Activated naive CD4-positive, alpha-beta T cell treated with anti-CD3 and anti-CD28 coated beads for 36 hours (primary cell): Measurements from ENCODE around the gene PCDH8. TPM values are rescaled to one million over a fixed set of nuclear protein-coding genes. Genes with fewer than 3 reads are reported as not detected.
"Not testable (repeated sequence)": the region's sequence is repeated elsewhere in the genome, so short reads cannot be mapped to it uniquely, and the experiment has no call there.

ENCODE experiments used
- CTCF ChIA-PET: fragments of 350-600 bp; sonication (Branson Sonifier 250); formaldehyde crosslinking; loops from one replicate; lab custom pipeline; 2021; ENCODE audit warnings: antibody characterized with exemption; lab: Charles Lee
- DNase-seq: peaks from one replicate; pipeline ENCODE4 v3.0.0-alpha.2; 2020
- H3K27ac Mint-ChIP-seq: one replicate; pipeline ENCODE4 v1.8.0; 2021; ENCODE audit warnings: mild to moderate bottlenecking, mixed read lengths
- H3K27me3 Mint-ChIP-seq: one replicate; pipeline ENCODE4 v1.8.0; 2021; ENCODE audit warnings: low read depth, mixed read lengths
- H3K36me3 Mint-ChIP-seq: one replicate; pipeline ENCODE4 v1.8.0; 2021; ENCODE audit warnings: low read depth, mixed read lengths
- H3K4me1 Mint-ChIP-seq: one replicate; pipeline ENCODE4 v1.8.0; 2021; ENCODE audit warnings: low read depth, mixed read lengths
- H3K4me3 Mint-ChIP-seq: one replicate; pipeline ENCODE4 v1.8.0; 2021; ENCODE audit warnings: mild to moderate bottlenecking, moderate library complexity, mixed read lengths
- H3K9me3 Mint-ChIP-seq: one replicate; pipeline ENCODE4 v1.8.0; 2021; ENCODE audit warnings: mixed read lengths
- intact Hi-C: fragments of 100-400 bp; cut with micrococcal nuclease; formaldehyde crosslinking; loops from one replicate; pipeline ENCODE4 v1.15.1; 2023
- total RNA-seq, 2 experiments: library from RNA; stranded (reverse); gene quantifications; one replicate each; pipeline ENCODE4 v1.2.3, GENCODE V29; 2021

The PCDH8 gene
- total RNA-seq, 2 experiments from 2014 or later = not detected

DNA sequence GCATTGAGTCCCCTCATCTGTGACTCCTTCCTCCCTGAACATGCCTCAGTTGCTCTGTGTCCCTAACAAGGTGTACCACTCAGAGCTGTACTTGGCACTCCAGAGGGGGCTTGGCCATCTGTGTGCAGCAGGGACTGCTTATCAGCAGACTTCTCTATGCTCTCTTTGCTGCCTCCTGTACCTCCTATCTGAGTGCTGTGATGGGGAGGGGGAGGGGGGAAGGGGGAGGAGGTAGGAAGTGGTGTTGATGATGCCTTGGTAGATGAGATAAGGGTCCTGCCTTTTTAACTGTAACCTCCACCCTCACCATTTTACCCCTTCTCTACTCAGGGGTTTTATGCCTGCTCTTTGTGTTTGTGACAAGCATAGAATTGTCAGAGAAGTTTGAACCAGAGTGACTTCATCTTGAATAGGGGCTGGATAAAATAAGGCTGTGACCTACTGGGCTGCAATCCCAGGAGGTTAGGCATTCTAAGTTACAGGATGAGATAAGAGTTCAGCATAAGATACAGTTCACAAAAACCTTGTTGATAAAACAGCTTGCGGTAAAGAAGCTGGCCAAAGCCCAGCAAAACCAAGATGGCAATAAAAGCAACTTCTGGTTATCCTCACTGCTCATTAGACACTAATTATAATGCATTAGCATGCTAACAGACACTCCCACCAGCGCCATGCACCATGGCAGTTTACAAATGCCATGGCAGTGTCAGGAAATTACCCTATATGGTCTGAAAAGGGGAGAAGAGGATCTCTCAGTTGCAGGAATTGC is 13.2 kb downstream of the PCDH8 start:
- no peaks in the 10 kb centered on the region for H3K36me3 Mint-ChIP-seq
- no peak for DNase-seq
- intact Hi-C loops = no loop called here
- H3K4me1 Mint-ChIP-seq = no peaks in the 10 kb centered on the region
- H3K27me3 Mint-ChIP-seq = peaks cover 36% of the 10 kb centered on the region
- H3K27ac Mint-ChIP-seq = no peak overlapping the region
- no peak overlapping the region for H3K4me3 Mint-ChIP-seq
- H3K9me3 Mint-ChIP-seq = no peaks in the 10 kb centered on the region
- CTCF ChIA-PET = no interaction called here

DNA sequence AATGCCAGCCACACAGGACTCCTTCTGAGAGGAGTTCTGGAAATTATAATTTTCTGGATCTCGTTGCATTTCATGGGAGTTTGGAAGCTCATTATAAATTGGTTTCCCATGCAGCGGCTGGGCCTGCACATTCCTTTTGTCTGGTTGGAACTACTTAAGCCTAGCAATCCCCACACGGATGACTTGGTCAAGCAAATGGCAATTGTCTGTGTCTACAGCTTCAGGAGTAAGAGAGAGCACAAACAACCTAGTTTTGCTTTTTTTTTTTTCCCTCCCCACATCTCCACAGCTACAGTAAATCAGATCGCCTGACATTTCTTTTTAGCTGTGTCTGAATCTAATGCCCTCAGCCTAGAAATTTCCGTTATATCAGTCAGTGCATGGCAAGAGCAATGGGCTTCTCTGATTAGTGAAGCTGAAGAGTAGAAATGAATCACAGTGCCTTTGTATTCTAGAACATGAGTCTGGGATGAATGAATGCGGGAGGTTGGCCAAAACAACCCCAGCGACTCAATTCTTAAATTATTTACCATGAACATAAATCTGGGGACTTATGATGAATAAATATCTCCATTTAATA is 15.1 kb downstream of the PCDH8 start:
- no peak for DNase-seq
- Mint-ChIP-seq H3K4me3 (no peak overlapping the region), H3K9me3 (no peaks in the 10 kb centered on the region), H3K27me3 (peaks cover 23% of the 10 kb centered on the region), H3K36me3 (no peaks in the 10 kb centered on the region), H3K27ac (no peak overlapping the region), H3K4me1 (no peaks in the 10 kb centered on the region)
- CTCF ChIA-PET = interaction anchor here (0.6 kb wide), 1 partner anchor 438 kb away, joined by 3 read pairs; no protein-coding TSS in a partner anchor
- intact Hi-C loops = no loop called here

DNA sequence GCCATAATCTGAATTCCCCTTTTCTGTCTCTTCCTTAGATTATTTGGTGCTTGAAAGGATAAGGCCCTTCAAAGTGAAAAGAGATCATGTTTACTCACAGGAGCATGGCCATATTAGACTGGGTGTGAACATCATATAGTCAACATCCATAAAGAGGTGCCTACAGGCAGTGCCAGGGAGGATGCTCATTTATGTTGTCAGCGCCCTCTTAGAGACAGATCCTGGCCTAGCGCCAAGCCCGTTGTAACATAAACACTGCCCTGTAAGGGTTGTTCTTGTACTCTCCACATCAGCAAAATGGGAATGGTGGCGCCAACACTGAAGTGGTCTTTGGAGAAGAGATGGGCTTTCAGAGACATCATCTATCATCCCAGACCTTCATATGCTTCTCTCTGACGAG is 16.1 kb downstream of the PCDH8 start:
- Mint-ChIP-seq H3K4me1 (no peaks in the 10 kb centered on the region), H3K36me3 (no peaks in the 10 kb centered on the region), H3K27me3 (peaks cover 17% of the 10 kb centered on the region), H3K9me3 (no peaks in the 10 kb centered on the region), H3K4me3 (no peak overlapping the region), H3K27ac (no peak overlapping the region)
- CTCF ChIA-PET = no interaction called here
- intact Hi-C loops = no loop called here
- DNase-seq = no peak

DNA sequence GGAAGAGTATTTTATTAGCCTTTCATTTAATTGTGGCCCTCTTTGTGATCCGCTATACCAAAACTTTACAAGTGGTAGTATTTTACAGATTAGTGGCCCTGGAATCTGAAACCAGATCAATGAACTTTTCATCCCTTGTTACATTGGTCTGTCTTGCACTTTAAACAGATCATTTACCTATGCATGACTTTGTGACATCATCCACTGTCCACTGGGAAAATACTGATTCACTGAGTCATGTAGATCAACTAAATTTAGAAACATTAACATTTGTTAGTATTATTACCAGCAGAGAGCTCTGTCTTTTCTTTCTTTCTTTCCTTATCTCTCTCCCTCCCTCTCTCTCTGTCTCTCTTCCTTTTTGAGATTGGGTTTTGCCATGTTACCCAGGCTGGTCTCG is 17.5 kb downstream of the PCDH8 start:
- H3K27me3 Mint-ChIP-seq = peaks cover 15% of the 10 kb centered on the region
- H3K36me3 Mint-ChIP-seq = no peaks in the 10 kb centered on the region
- H3K4me1 Mint-ChIP-seq = no peaks in the 10 kb centered on the region
- intact Hi-C loops = no loop called here
- DNase-seq = no peak
- CTCF ChIA-PET = interaction anchor here (0.6 kb wide), 1 partner anchor 473 kb away, joined by 3 read pairs; no protein-coding TSS in a partner anchor
- no peaks in the 10 kb centered on the region for H3K9me3 Mint-ChIP-seq
- H3K4me3 Mint-ChIP-seq = no peak overlapping the region
- H3K27ac Mint-ChIP-seq = no peak overlapping the region

DNA sequence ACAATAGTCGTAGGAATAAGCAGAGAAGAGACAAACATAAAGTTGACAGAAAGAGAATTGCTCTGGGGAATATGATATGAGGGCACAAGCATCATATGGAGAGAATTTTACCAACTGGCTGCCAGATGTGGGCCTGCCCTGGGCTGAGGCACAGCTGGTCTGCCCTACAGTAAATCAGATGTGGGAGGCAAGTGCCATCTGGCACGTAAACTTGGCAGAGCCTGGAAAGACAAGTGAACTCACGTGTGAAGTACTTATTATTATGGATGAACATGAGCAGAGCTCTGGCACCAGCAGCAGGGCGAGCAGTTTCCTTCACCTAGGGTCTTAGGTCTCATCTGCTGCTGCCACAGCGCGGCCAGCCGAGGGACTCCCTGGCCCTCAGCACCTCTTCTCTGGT is 20.6 kb downstream of the PCDH8 start:
- Mint-ChIP-seq H3K36me3 (no peaks in the 10 kb centered on the region), H3K4me3 (no peak overlapping the region), H3K4me1 (no peaks in the 10 kb centered on the region), H3K27ac (no peak overlapping the region), H3K27me3 (peaks cover 8% of the 10 kb centered on the region), H3K9me3 (no peaks in the 10 kb centered on the region)
- CTCF ChIA-PET = interaction anchor here (0.5 kb wide), 1 partner anchor 187 kb away, joined by 3 read pairs; no protein-coding TSS in a partner anchor
- intact Hi-C loops = no loop called here
- DNase-seq = no peak

DNA sequence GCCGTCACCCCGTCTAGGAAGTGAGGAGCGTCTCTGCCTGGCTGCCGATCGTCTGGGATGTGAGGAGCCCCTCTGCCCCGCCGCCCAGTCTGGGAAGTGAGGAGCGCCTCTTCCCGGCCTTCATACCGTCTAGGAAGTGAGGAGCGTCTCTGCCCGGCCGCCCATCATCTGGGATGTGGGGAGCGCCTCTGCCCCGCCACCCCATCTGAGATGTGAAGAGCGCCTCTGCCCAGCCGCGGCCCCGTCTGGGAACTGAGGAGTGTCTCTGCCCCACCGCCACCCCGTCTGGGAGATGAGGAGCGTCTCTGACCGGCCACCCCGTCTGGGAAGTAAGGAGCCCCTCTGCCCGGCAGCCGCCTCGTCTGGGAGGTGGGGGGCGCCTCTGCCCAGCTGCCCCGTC is 30.6 kb downstream of the PCDH8 start:
- H3K36me3 Mint-ChIP-seq, H3K4me3 Mint-ChIP-seq, H3K9me3 Mint-ChIP-seq, H3K27ac Mint-ChIP-seq, H3K4me1 Mint-ChIP-seq, CTCF ChIA-PET, H3K27me3 Mint-ChIP-seq, DNase-seq, intact Hi-C loops: not testable (repeated sequence)

DNA sequence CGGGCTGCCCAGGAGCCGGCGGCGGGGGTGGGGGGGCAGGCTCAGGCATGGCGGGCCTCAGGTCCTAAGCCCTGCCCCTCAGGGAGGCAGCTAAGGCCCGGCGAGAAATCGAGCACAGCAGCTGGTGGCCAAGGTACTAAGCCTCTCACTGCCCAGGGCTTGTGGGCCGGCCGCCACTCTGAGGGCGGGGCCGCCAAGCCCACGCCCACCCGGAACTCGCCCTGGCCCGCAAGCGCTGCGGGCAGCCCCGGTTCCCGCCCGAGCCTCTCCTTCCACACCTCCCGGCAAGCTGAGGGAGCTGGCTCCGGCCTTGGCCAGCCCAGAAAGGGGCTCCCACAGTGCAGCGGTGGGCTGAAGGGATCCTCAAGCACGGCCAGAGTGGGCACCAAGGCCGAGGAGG is 33.1 kb downstream of the PCDH8 start:
- H3K27me3 Mint-ChIP-seq = no peaks in the 10 kb centered on the region
- intact Hi-C loops = no loop called here
- no peaks in the 10 kb centered on the region for H3K36me3 Mint-ChIP-seq
- H3K4me3 Mint-ChIP-seq = no peak overlapping the region
- no peaks in the 10 kb centered on the region for H3K9me3 Mint-ChIP-seq
- CTCF ChIA-PET = interaction anchor here (1.0 kb wide), 1 partner anchor 30 kb away, joined by 3 read pairs; no protein-coding TSS in a partner anchor
- no peak overlapping the region for H3K27ac Mint-ChIP-seq
- no peaks in the 10 kb centered on the region for H3K4me1 Mint-ChIP-seq
- no peak for DNase-seq

DNA sequence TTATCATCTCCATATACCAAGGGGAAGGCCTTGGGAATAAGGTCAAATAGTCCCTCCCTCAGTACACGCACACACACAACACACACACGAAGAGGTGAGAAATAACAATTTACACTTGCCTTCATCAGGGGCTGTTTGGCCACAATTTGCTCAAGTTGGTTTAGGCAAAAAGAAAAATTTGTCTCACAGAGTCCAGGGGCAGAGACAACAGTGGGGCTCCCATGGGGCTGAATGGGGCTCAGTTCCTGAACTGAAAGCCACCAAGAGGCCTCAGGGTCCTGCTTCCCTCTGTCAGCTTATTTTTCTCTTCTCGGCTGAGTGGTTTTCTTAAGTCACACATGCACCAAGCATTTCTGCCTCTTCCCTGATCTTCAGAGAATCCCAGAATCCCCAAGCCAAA is 35.5 kb downstream of the PCDH8 start:
- Mint-ChIP-seq H3K27me3 (no peaks in the 10 kb centered on the region), H3K9me3 (no peaks in the 10 kb centered on the region), H3K27ac (no peak overlapping the region), H3K4me3 (no peak overlapping the region), H3K4me1 (no peaks in the 10 kb centered on the region), H3K36me3 (no peaks in the 10 kb centered on the region)
- CTCF ChIA-PET = no interaction called here
- DNase-seq = no peak
- intact Hi-C loops = no loop called here

DNA sequence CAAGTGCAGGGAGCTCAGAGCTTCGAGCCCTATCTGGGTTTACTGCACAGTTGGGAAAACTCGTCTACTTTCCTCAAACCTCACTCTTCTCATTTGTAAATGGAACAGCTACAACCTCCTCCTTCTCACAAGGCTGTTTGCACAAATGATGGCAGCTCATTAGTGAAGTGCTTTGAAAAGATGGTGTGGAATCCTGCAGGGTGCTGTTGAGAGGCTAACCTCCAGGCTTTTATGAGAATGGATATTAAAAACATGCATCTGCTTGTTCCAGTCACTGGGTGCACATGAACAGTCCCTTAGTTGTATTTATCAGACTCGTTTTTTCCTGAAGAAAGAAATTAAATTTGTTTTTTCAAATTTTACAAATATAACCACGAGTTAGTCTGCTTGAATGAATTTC is 36.6 kb downstream of the PCDH8 start:
- CTCF ChIA-PET = interaction anchor here (1.0 kb wide), 1 partner anchor 99 kb away, joined by 3 read pairs; no protein-coding TSS in a partner anchor
- intact Hi-C loops = no loop called here
- Mint-ChIP-seq H3K27ac (no peak overlapping the region), H3K9me3 (no peaks in the 10 kb centered on the region), H3K36me3 (no peaks in the 10 kb centered on the region), H3K27me3 (no peaks in the 10 kb centered on the region), H3K4me3 (no peak overlapping the region), H3K4me1 (no peaks in the 10 kb centered on the region)
- no peak for DNase-seq

DNA sequence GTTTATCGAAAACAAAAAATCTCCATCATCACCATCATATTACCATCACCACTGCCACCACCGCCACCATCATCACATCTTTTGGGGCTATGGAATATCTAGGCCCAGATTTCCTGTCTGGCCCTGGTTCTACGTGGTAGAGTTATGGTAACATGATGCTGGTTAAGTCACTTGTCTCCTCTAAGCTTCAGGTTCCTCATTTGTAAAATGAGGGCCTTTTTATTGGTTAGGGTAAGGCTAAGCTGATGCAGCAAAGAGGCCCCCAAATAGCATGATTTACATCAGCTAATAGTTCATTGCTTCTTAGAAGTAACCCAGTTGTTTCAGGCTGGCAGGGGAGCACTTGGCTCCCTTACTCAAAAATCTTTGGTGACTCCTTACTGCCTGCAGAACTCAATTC is 37.9 kb downstream of the PCDH8 start:
- Mint-ChIP-seq H3K27ac (no peak overlapping the region), H3K4me1 (no peaks in the 10 kb centered on the region), H3K27me3 (peaks cover 5% of the 10 kb centered on the region), H3K9me3 (no peaks in the 10 kb centered on the region), H3K36me3 (no peaks in the 10 kb centered on the region), H3K4me3 (no peak overlapping the region)
- CTCF ChIA-PET = no interaction called here
- intact Hi-C loops = no loop called here
- no peak for DNase-seq

DNA sequence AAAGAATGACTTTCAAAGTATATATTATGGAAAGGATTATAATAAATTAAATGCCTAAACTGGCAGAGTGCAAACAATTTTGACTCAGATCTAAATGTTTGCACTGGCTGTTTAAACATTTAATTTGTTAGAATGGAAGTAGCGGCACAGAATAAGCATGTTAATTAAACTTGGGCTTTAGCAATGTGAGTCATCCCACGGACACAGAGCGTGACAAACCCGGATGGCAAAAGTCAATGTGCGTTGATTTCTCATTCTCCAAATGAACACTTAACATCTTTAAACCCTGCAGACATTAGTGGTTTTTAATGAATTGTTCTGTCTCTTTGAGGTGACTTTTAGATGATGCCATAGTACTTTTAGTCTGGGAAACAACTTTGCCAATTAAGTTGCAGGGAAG is 38.4 kb downstream of the PCDH8 start:
- H3K4me3 Mint-ChIP-seq = no peak overlapping the region
- CTCF ChIA-PET = interaction anchor here (1.0 to 2.0 kb wide), 5 partner anchors 15 to 201 kb away, joined by 3 to 10 read pairs (median 7); no protein-coding TSS in a partner anchor
- H3K9me3 Mint-ChIP-seq = no peaks in the 10 kb centered on the region
- H3K36me3 Mint-ChIP-seq = no peaks in the 10 kb centered on the region
- no peaks in the 10 kb centered on the region for H3K4me1 Mint-ChIP-seq
- no peak overlapping the region for H3K27ac Mint-ChIP-seq
- peaks cover 6% of the 10 kb centered on the region for H3K27me3 Mint-ChIP-seq
- intact Hi-C loops = no loop called here
- no peak for DNase-seq

DNA sequence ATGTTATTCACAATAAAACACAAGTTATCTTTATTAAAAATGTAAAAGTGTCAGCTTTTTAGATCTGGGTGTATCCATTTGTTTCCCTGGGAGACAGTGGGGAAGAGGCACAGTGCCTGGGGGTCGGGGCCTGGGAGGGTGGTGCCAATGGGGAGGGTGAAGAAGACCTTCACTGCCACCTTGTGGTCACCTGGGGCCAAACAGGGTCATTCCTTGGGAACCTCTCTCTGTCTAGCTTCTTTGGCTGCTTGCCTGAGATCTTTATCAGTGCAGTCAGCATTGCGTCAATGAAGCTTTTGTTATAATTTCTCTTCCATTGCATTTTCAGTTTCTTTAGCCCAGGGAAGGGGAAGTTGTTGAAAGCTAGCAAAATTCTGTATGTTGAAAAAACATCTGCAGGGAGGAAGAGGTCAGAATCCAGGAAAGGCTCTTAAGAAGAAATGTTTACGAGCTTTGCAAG is 39.1 kb downstream of the PCDH8 start:
- Mint-ChIP-seq H3K27ac (no peak overlapping the region), H3K4me1 (no peaks in the 10 kb centered on the region), H3K9me3 (no peaks in the 10 kb centered on the region), H3K27me3 (peaks cover 8% of the 10 kb centered on the region), H3K36me3 (no peaks in the 10 kb centered on the region), H3K4me3 (no peak overlapping the region)
- DNase-seq = peak; percentile 64
- intact Hi-C loops = loop anchor here (1.0 kb wide), 2 partner anchors 144 to 200 kb away; no protein-coding TSS in a partner anchor
- CTCF ChIA-PET = interaction anchor here (0.7 to 2.0 kb wide), 8 partner anchors 15 to 200 kb away, joined by 3 to 10 read pairs (median 4); no protein-coding TSS in a partner anchor
